ENCODE results near the gene COX5A. TPM values are rescaled to one million over a fixed set of nuclear protein-coding genes. Genes with fewer than 3 reads are reported as not detected.

Gene COX5A
- total and polyA plus RNA-seq, 2 donors (not counting 1 experiment from before 2014, with no cell fraction given): 53.3 to 77.3 TPM

DNA sequence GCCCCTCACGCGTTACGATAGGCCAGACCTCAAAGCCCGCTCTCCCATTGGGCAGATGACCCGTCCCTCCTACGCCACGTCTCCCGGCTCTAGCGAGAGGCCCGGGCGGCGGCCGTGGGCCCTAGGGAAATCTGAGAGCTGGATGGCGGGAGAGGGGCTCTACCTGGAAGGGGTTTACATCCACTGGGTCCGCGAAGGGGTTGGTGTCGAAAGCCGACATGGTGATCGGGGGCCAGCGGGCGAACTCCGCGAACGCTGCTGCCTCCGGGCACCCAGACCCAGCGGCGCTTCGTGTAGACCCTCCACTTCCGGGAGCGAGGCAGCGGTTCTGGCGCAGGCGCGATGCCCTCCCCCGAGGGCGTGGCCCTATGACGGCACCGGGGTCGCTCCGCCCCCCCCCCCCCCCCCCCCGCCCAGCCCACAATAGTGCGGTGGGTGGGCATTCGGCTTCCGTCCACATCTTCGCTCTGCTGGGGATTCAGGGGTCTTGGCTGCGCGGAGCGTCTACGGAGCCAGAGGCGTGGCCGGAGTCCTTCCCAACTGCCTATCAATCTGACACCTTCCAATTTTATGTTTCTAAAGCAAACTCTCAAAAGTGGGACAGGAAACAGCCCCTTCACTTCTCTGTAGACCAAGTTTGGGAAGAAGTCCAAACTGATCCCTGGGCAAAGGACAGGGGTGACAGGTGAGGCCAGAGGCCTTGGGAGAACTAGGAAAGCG lies 64.7 kb downstream of the COX5A start, which contains the start of gene SCAMP2:
Gene SCAMP2 (minus strand): TSS at position 330 of the 720 bp plus-strand sequence. CDS start 110 bp downstream, at position 220.
- CTCF ChIA-PET: interaction anchor here (0.9 to 3.1 kb wide), 4 partner anchors 15 to 32 kb away, joined by 3 to 16 read pairs (median 4); partner anchors contain the start of gene MPI
- peaks cover 39% of the 10 kb centered on the region for H4K20me1 ChIP-seq (ENCODE audit: control insufficient read depth, insufficient read depth, low read length, poor library complexity, severe bottlenecking)
- H2AFZ ChIP-seq (ENCODE audit: insufficient read depth, low read depth, low read length, poor library complexity, severe bottlenecking): peak within 1 kb of the TSS; percentile 95
- H3K79me2 ChIP-seq (ENCODE audit: control insufficient read depth, insufficient read depth, low read length): peaks cover 49% of the 10 kb centered on the region
- no peaks in the 10 kb centered on the region for H3K9me3 ChIP-seq (ENCODE audit: control extremely low read depth in 1 of 3, control insufficient read depth in 2 of 3, insufficient read depth in 1 of 3, low read length in 2 of 3)
- intact Hi-C loops (cut with micrococcal nuclease): loop anchor here (1.0 to 2.0 kb wide), 7 partner anchors 14 to 329 kb away; partner anchors contain the start of genes COX5A, FAM219B, MPI and ULK3
- H3K27ac Mint-ChIP-seq: peak within 1 kb of the TSS; percentile 98
- H3K4me3 ChIP-seq (ENCODE audit: control extremely low read depth in 1 of 5, extremely low read depth in 1 of 5, insufficient read depth in 1 of 5, low read depth in 2 of 5, low read length in 4 of 5): peak within 1 kb of the TSS; percentile 64 to 91 (median 83)
- H3K9ac ChIP-seq (ENCODE audit: low read length): peak within 1 kb of the TSS; percentile 88
- TF ChIP-seq EZH2 (IDR thresholded peaks at IDR 0.05; ENCODE audit: borderline replicate concordance, insufficient read depth, low read depth, low read length, poor library complexity, severe bottlenecking): no peak
- TF ChIP-seq, protein P1, sequence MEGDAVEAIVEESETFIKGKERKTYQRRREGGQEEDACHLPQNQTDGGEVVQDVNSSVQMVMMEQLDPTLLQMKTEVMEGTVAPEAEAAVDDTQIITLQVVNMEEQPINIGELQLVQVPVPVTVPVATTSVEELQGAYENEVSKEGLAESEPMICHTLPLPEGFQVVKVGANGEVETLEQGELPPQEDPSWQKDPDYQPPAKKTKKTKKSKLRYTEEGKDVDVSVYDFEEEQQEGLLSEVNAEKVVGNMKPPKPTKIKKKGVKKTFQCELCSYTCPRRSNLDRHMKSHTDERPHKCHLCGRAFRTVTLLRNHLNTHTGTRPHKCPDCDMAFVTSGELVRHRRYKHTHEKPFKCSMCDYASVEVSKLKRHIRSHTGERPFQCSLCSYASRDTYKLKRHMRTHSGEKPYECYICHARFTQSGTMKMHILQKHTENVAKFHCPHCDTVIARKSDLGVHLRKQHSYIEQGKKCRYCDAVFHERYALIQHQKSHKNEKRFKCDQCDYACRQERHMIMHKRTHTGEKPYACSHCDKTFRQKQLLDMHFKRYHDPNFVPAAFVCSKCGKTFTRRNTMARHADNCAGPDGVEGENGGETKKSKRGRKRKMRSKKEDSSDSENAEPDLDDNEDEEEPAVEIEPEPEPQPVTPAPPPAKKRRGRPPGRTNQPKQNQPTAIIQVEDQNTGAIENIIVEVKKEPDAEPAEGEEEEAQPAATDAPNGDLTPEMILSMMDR (IDR thresholded peaks at IDR 0.05): no peak
- DNase-seq: peak; percentile 96
- peak; percentile 96 for ATAC-seq (ENCODE audit: low read depth)
- H3K9me3 Mint-ChIP-seq (ENCODE audit: insufficient read depth): no peaks in the 10 kb centered on the region
- no peaks in the 10 kb centered on the region for H3K27me3 ChIP-seq (replicated peaks in 1 of 4; ENCODE audit: control extremely low read depth in 1 of 4, control insufficient read depth in 3 of 4, insufficient read depth in 4 of 4, low read length in 3 of 4)
- peak within 1 kb of the TSS; percentile 98 for H3K4me2 ChIP-seq (replicated peaks; ENCODE audit: low read depth, low read length, poor library complexity, severe bottlenecking)
- POLR2A ChIA-PET: interaction anchor here (0.5 to 1.1 kb wide), 3 partner anchors 17 to 34 kb away, joined by 3 to 4 read pairs (median 4); partner anchors contain the start of gene FAM219B
- H3K4me3 Mint-ChIP-seq: peak within 1 kb of the TSS; percentile 95
- peaks cover 0 to 7% of the 10 kb centered on the region in 2 experiments for H3K36me3 ChIP-seq (replicated peaks in 1 of 2; ENCODE audit: control extremely low read depth in 1 of 2, control insufficient read depth in 1 of 2, extremely low read depth in 1 of 2, insufficient read depth in 2 of 2, low read length in 1 of 2)
- H3K27me3 Mint-ChIP-seq: no peaks in the 10 kb centered on the region
- under 1% methylated on average over 29 of the region's 52 CpGs for WGBS (ENCODE audit: insufficient coverage)
- peaks cover 42% of the 10 kb centered on the region for H3K4me1 Mint-ChIP-seq
- H3K27ac ChIP-seq (ENCODE audit: low read length in 2 of 2): peak within 1 kb of the TSS; percentile 94 to 95
- H3K4me1 ChIP-seq (ENCODE audit: control insufficient read depth in 2 of 2, insufficient read depth in 2 of 2, low read length in 2 of 2): peaks cover 37 to 52% of the 10 kb centered on the region in 2 donors
